ENCODE data around the gene EDEM3. TPM values are rescaled to one million over a fixed set of nuclear protein-coding genes. Genes with fewer than 3 reads are reported as not detected.
"Not testable (repeated sequence)": the region's sequence is repeated elsewhere in the genome, so short reads cannot be mapped to it uniquely, and the experiment has no call there.

EDEM3 gene
- total RNA-seq, 1 experiment from 2014 or later, result 10.6 TPM

GRCh38 chr1:184682956-184683355 is 71.7 kb downstream of the EDEM3 start:
- ChIA-PET CTCF (interaction anchor here (1.4 kb wide), 1 partner anchor 19 kb away, joined by 5 read pairs; no protein-coding TSS in a partner anchor), POLR2A (no interaction called here)
- TF ChIP-seq RORB (CRISPR knock-in tag; IDR thresholded peaks at IDR 0.05), result no peak
- TF ChIP-seq NR3C1 (CRISPR knock-in tag; conservative IDR thresholded peaks at IDR 0.05; ENCODE audit: low read depth), result no peak
- TF ChIP-seq AFF4 (CRISPR knock-in tag; IDR thresholded peaks at IDR 0.05; ENCODE audit: borderline replicate concordance), result no peak
- no peak for DNase-seq (ENCODE audit: low spot score)
- Mint-ChIP-seq H3K36me3 (peaks cover 14% of the 10 kb centered on the region), H3K4me1 (0 out of 2 replicates have a peak, but pooled peaks cover 5% of the 10 kb centered on the region), H3K27ac (no peak overlapping the region), H3K4me3 (no peak overlapping the region), H3K27me3 (ENCODE audit: low read depth) (peaks cover 2% of the 10 kb centered on the region; the same call in 1 of the 2 replicates), H3K9me3 (peaks cover 24% of the 10 kb centered on the region)
- ATAC-seq, result no peak

GRCh38 chr1:184680611-184681225 is 73.9 kb downstream of the EDEM3 start:
- H3K27me3 Mint-ChIP-seq (ENCODE audit: low read depth); H3K27ac Mint-ChIP-seq; H3K4me1 Mint-ChIP-seq; POLR2A ChIA-PET; H3K4me3 Mint-ChIP-seq; ATAC-seq; CTCF ChIA-PET; DNase-seq (ENCODE audit: low spot score): not testable (repeated sequence)
- Mint-ChIP-seq H3K36me3 (peaks cover 14% of the 10 kb centered on the region), H3K9me3 (peaks cover 24% of the 10 kb centered on the region)

GRCh38 chr1:184679472-184679871 is 75.2 kb downstream of the EDEM3 start:
- POLR2A ChIA-PET; H3K27ac Mint-ChIP-seq; H3K4me3 Mint-ChIP-seq; ATAC-seq; H3K4me1 Mint-ChIP-seq; DNase-seq (ENCODE audit: low spot score); H3K27me3 Mint-ChIP-seq (ENCODE audit: low read depth): not testable (repeated sequence)
- CTCF ChIA-PET, result interaction anchor here (4.6 kb wide), 1 partner anchor 15 kb away, joined by 31 read pairs; no protein-coding TSS in a partner anchor
- Mint-ChIP-seq H3K36me3 (peaks cover 14% of the 10 kb centered on the region), H3K9me3 (peaks cover 24% of the 10 kb centered on the region)

- TF ChIP-seq TEAD4 (CRISPR knock-in tag; IDR thresholded peaks at IDR 0.05), result no peak
- TF ChIP-seq ZNF512 (CRISPR knock-in tag; IDR thresholded peaks at IDR 0.05; ENCODE audit: borderline replicate concordance), result no peak
- no peak for TF ChIP-seq JUN (CRISPR knock-in tag; IDR thresholded peaks at IDR 0.05)
- no peak for TF ChIP-seq ZNF416 (CRISPR knock-in tag; IDR thresholded peaks at IDR 0.05)
- no peak for TF ChIP-seq EMX1 (CRISPR knock-in tag; IDR thresholded peaks at IDR 0.05)
- TF ChIP-seq ESRRA (CRISPR knock-in tag; IDR thresholded peaks at IDR 0.05; ENCODE audit: borderline replicate concordance), result no peak
- no peak for TF ChIP-seq ATF1 (CRISPR knock-in tag; IDR thresholded peaks at IDR 0.05)
- TF ChIP-seq E2F4 (CRISPR knock-in tag; IDR thresholded peaks at IDR 0.05; ENCODE audit: borderline replicate concordance, low read depth), result no peak
- ATAC-seq, result no peak
- ChIA-PET CTCF (interaction anchor here (0.8 to 4.6 kb wide), 2 partner anchors 13 to 15 kb away, joined by 3 to 31 read pairs; no protein-coding TSS in a partner anchor), POLR2A (no interaction called here)
- Mint-ChIP-seq H3K9me3 (peaks cover 24% of the 10 kb centered on the region), H3K27me3 (ENCODE audit: low read depth) (peaks cover 2% of the 10 kb centered on the region; the same call in 1 of the 2 replicates), H3K4me3 (no peak overlapping the region), H3K27ac (no peak overlapping the region), H3K36me3 (peaks cover 14% of the 10 kb centered on the region), H3K4me1 (peaks cover 17% of the 10 kb centered on the region)
- DNase-seq (ENCODE audit: low spot score), result no peak
These were observed 77.3 kb downstream of the EDEM3 start for GRCh38 chr1:184677344-184677743.
